Muscle of leg (tissue), 11 donors: ENCODE data around the gene ZNF541. TPM values are rescaled to one million over a fixed set of nuclear protein-coding genes. Genes with fewer than 3 reads are reported as not detected.
A peak's percentile ranks its signal among the peaks of the same experiment; 100 is the strongest.
"Not testable (repeated sequence)": the region's sequence is repeated elsewhere in the genome, so short reads cannot be mapped to it uniquely, and the experiment has no call there.

Source experiments
- DNase-seq: peaks from one replicate; pipeline ENCODE4 v3.0.0; 2013
- H3K27ac ChIP-seq: one replicate; pipeline ENCODE4 v1.5.1; 2013; ENCODE audit warnings: mild to moderate bottlenecking, low read length, control low read depth
- H3K27me3 ChIP-seq: one replicate; pipeline ENCODE4 v1.6.1; 2013; ENCODE audit warnings: low read length; ENCODE audit not compliant: control insufficient read depth, insufficient read depth
- H3K36me3 ChIP-seq: one replicate; pipeline ENCODE4 v1.6.1; 2013; ENCODE audit warnings: low read length; ENCODE audit not compliant: control insufficient read depth, insufficient read depth
- H3K4me1 ChIP-seq: one replicate; pipeline ENCODE4 v1.6.1; 2013; ENCODE audit warnings: low read length; ENCODE audit not compliant: control insufficient read depth, insufficient read depth
- H3K4me3 ChIP-seq: one replicate; pipeline ENCODE4 v1.5.1; 2013; ENCODE audit warnings: low read length, control low read depth
- H3K9me3 ChIP-seq: replicated peaks from 2 replicates; pipeline ENCODE4 v1.6.1; 2013; ENCODE audit warnings: low read depth, low read length; ENCODE audit not compliant: control insufficient read depth
- WGBS: methylation state at CpG from one replicate; pipeline ENCODE4 v1.1.5; 2013; ENCODE audit warnings: missing lambda C conversion rate; ENCODE audit not compliant: insufficient coverage; 5-methylcytosine and 5-hydroxymethylcytosine counted together
- polyA plus RNA-seq, 8 donors: library from polyadenylated mRNA; unstranded; fragments of 120-200 nt; gene quantifications; one replicate each; pipeline versions ENCODE4 v1.2.1 to v1.2.3, GENCODE V29; 2013; ENCODE audit warnings: inconsistent platforms in 1 of 8, low replicate concordance in 1 of 8; ENCODE audit not compliant: insufficient read length in 8 of 8, insufficient read depth in 1 of 8
- total RNA-seq: library from RNA; stranded (reverse); fragments of 120-200 nt; gene quantifications from one replicate; pipeline ENCODE4 v1.2.4, GENCODE V29; 2013

The ZNF541 gene
- total and polyA plus RNA-seq, 9 donors, result 0.05 to 0.30 (median 0.13) TPM

- WGBS, result 30% methylated on average over 19 of the region's 25 CpGs
- H3K27me3 ChIP-seq, DNase-seq, H3K36me3 ChIP-seq, H3K9me3 ChIP-seq: not testable (repeated sequence)
- Histone ChIP-seq H3K27ac (peak overlapping the region; percentile 60), H3K4me1 (peaks cover 11% of the 10 kb centered on the region), H3K4me3 (peak overlapping the region; percentile 51)
Measured at GRCh38 chr19:47599671-47600245, 26.8 kb upstream of the ZNF541 start.

GRCh38 chr19:47598407-47599349, 25.7 kb upstream of the ZNF541 start:
- DNase-seq, result peak; percentile 76
- Histone ChIP-seq H3K9me3 (no peaks in the 10 kb centered on the region), H3K27me3 (no peaks in the 10 kb centered on the region), H3K4me3 (peak overlapping the region; percentile 14), H3K36me3 (no peaks in the 10 kb centered on the region), H3K27ac (peak overlapping the region; percentile 9), H3K4me1 (peaks cover 11% of the 10 kb centered on the region)
- WGBS, result 10% methylated on average over 11 of the region's 21 CpGs

GRCh38 chr19:47595944-47596343, 23.0 kb upstream of the ZNF541 start:
- H3K4me1 ChIP-seq, result peaks cover 10% of the 10 kb centered on the region
- no peak for DNase-seq
- H3K36me3 ChIP-seq, result no peaks in the 10 kb centered on the region
- no CpG with 5 or more reads among the region's 6 CpGs for WGBS
- H3K27ac ChIP-seq, result no peak overlapping the region
- no peaks in the 10 kb centered on the region for H3K27me3 ChIP-seq
- H3K9me3 ChIP-seq, result no peaks in the 10 kb centered on the region
- H3K4me3 ChIP-seq, result no peak overlapping the region

GRCh38 chr19:47593860-47594259, 20.9 kb upstream of the ZNF541 start:
- Histone ChIP-seq H3K27me3 (no peaks in the 10 kb centered on the region), H3K4me1 (peaks cover 4% of the 10 kb centered on the region), H3K4me3 (no peak overlapping the region), H3K27ac (no peak overlapping the region), H3K9me3 (no peaks in the 10 kb centered on the region), H3K36me3 (no peaks in the 10 kb centered on the region)
- 92% methylated on average over 4 of the region's 6 CpGs for WGBS
- no peak for DNase-seq

- Histone ChIP-seq H3K9me3 (peaks cover 7% of the 10 kb centered on the region), H3K27me3 (no peaks in the 10 kb centered on the region), H3K27ac (no peak overlapping the region), H3K4me3 (no peak overlapping the region), H3K36me3 (no peaks in the 10 kb centered on the region), H3K4me1 (no peaks in the 10 kb centered on the region)
- WGBS, result no CpG with 5 or more reads among the region's 7 CpGs
- DNase-seq, result no peak
Measured at GRCh38 chr19:47589824-47590223, 16.9 kb upstream of the ZNF541 start.

GRCh38 chr19:47587295-47587694, 14.3 kb upstream of the ZNF541 start:
- no peak for DNase-seq
- WGBS, result 82% methylated on average over 2 of the region's 4 CpGs
- peaks cover 7% of the 10 kb centered on the region for H3K9me3 ChIP-seq

GRCh38 chr19:47583161-47583560, 10.2 kb upstream of the ZNF541 start:
- H3K4me1 ChIP-seq, H3K27ac ChIP-seq, H3K27me3 ChIP-seq, H3K4me3 ChIP-seq, H3K36me3 ChIP-seq, DNase-seq: not testable (repeated sequence)
- 90% methylated on average over 1 of the region's 1 CpG for WGBS
- peaks cover 10% of the 10 kb centered on the region for H3K9me3 ChIP-seq

More at GRCh38 chr19:47587295-47587694, 14.3 kb upstream of the ZNF541 start:
- H3K36me3 ChIP-seq, result no peaks in the 10 kb centered on the region
- H3K27me3 ChIP-seq, result no peaks in the 10 kb centered on the region
- no peak overlapping the region for H3K27ac ChIP-seq
- H3K4me3 ChIP-seq, result no peak overlapping the region
- no peaks in the 10 kb centered on the region for H3K4me1 ChIP-seq

- no peak for DNase-seq
- H3K9me3 ChIP-seq, result peaks cover 10% of the 10 kb centered on the region
- no CpG with 5 or more reads among the region's 6 CpGs for WGBS
- no peak overlapping the region for H3K4me3 ChIP-seq
- H3K36me3 ChIP-seq, result no peaks in the 10 kb centered on the region
- H3K27ac ChIP-seq, result no peak overlapping the region
- H3K4me1 ChIP-seq, result no peaks in the 10 kb centered on the region
- H3K27me3 ChIP-seq, result no peaks in the 10 kb centered on the region
Measured at GRCh38 chr19:47582320-47582909, 9.5 kb upstream of the ZNF541 start.

GRCh38 chr19:47581605-47582319, 8.8 kb upstream of the ZNF541 start:
- Histone ChIP-seq H3K9me3 (peaks cover 10% of the 10 kb centered on the region), H3K36me3 (no peaks in the 10 kb centered on the region), H3K4me3 (no peak overlapping the region), H3K27me3 (no peaks in the 10 kb centered on the region), H3K4me1 (no peaks in the 10 kb centered on the region), H3K27ac (no peak overlapping the region)
- no peak for DNase-seq
- 57% methylated on average over 5 of the region's 6 CpGs for WGBS

GRCh38 chr19:47580397-47580796, 7.4 kb upstream of the ZNF541 start:
- WGBS, result 80% methylated on average over 2 of the region's 3 CpGs
- Histone ChIP-seq H3K27ac (no peak overlapping the region), H3K9me3 (peaks cover 3% of the 10 kb centered on the region), H3K36me3 (no peaks in the 10 kb centered on the region), H3K4me3 (no peak overlapping the region), H3K27me3 (no peaks in the 10 kb centered on the region), H3K4me1 (no peaks in the 10 kb centered on the region)
- DNase-seq, result no peak
